Astrocyte (in vitro differentiated cells and primary cell): ENCODE measurements around the gene MYBPHL. TPM values are rescaled to one million over a fixed set of nuclear protein-coding genes. Genes with fewer than 3 reads are reported as not detected.

Source experiments
- DNase-seq: peaks from one replicate; pipeline ENCODE4 v3.0.0-alpha.2; 2010; ENCODE audit warnings: low read depth
- FAIRE-seq: peaks from 2 replicates; lab custom pipeline; 2011; peaks lifted over from hg19 to GRCh38; lab: Jason Lieb, UNC
- H2AFZ ChIP-seq: 2 replicates; pipeline ENCODE4 v1.6.0; 2012; ENCODE audit warnings: low read depth, low read length, inconsistent platforms
- H3K27ac ChIP-seq: 2 replicates; pipeline ENCODE4 v1.5.1; 2011; ENCODE audit warnings: low read depth, low read length, inconsistent platforms
- H3K27me3 ChIP-seq: 2 replicates; pipeline ENCODE4 v1.6.0; 2011; ENCODE audit warnings: low read length, inconsistent platforms; ENCODE audit not compliant: insufficient read depth
- H3K36me3 ChIP-seq: 2 replicates; pipeline ENCODE4 v1.5.1; 2011; ENCODE audit warnings: low read length, inconsistent platforms; ENCODE audit not compliant: insufficient read depth
- H3K4me1 ChIP-seq: 2 replicates; pipeline ENCODE4 v1.5.1; 2011; ENCODE audit warnings: low read length, inconsistent platforms; ENCODE audit not compliant: insufficient read depth
- H3K4me2 ChIP-seq: 2 replicates; pipeline ENCODE4 v1.6.0; 2012; ENCODE audit warnings: low read length, inconsistent platforms
- H3K4me3 ChIP-seq: 2 replicates; pipeline ENCODE4 v1.5.1; 2011; ENCODE audit warnings: low read depth, mild to moderate bottlenecking, low read length, inconsistent platforms; ENCODE audit not compliant: insufficient read depth
- H3K79me2 ChIP-seq: 2 replicates; pipeline ENCODE4 v1.6.0; 2012; ENCODE audit warnings: mild to moderate bottlenecking, low read length, inconsistent platforms; ENCODE audit not compliant: insufficient read depth
- H3K9ac ChIP-seq: 2 replicates; pipeline ENCODE4 v1.6.0; 2012; ENCODE audit warnings: mild to moderate bottlenecking, low read length, inconsistent platforms
- H3K9me3 ChIP-seq: 2 replicates; pipeline ENCODE4 v1.5.1; 2012; ENCODE audit warnings: low read depth, mild to moderate bottlenecking, low read length, inconsistent platforms; ENCODE audit not compliant: insufficient read depth
- H4K20me1 ChIP-seq: 2 replicates; pipeline ENCODE4 v1.6.0; 2012; ENCODE audit warnings: low read length, inconsistent platforms; ENCODE audit not compliant: insufficient read depth
- H3K27ac Mint-ChIP-seq: one replicate; pipeline ENCODE4 v1.8.0; 2021; ENCODE audit warnings: mild to moderate bottlenecking, mixed read lengths; ENCODE audit not compliant: unreplicated experiment
- H3K27me3 Mint-ChIP-seq: one replicate; pipeline ENCODE4 v1.8.0; 2021; ENCODE audit warnings: low read depth, mixed read lengths; ENCODE audit not compliant: unreplicated experiment
- H3K36me3 Mint-ChIP-seq: one replicate; pipeline ENCODE4 v1.8.0; 2021; ENCODE audit warnings: low read depth, mixed read lengths; ENCODE audit not compliant: unreplicated experiment
- H3K4me1 Mint-ChIP-seq: one replicate; pipeline ENCODE4 v1.8.0; 2021; ENCODE audit warnings: low read depth, mixed read lengths; ENCODE audit not compliant: unreplicated experiment
- H3K4me3 Mint-ChIP-seq: one replicate; pipeline ENCODE4 v1.8.0; 2021; ENCODE audit warnings: mild to moderate bottlenecking, moderate library complexity, mixed read lengths; ENCODE audit not compliant: unreplicated experiment
- H3K9me3 Mint-ChIP-seq: one replicate; pipeline ENCODE4 v1.8.0; 2021; ENCODE audit warnings: mild to moderate bottlenecking, mixed read lengths; ENCODE audit not compliant: unreplicated experiment
- EZH2 ChIP-seq: IDR thresholded peaks from 2 replicates; pipeline ENCODE4 v1.6.1; 2012; ENCODE audit warnings: mild to moderate bottlenecking, low read length, inconsistent platforms; ENCODE audit not compliant: insufficient read depth
- total RNA-seq: library from RNA; stranded (reverse); gene quantifications from 2 replicates; pipeline ENCODE4 v1.2.1, GENCODE V29; 2021
- TF ChIP-seq, protein P1 (sequence below): IDR thresholded peaks from 2 replicates; pipeline ENCODE4 v1.5.1; 2011; ENCODE audit warnings: low read depth, mild to moderate bottlenecking, inconsistent platforms, low read length, moderate library complexity; ENCODE audit not compliant: insufficient read depth

The MYBPHL gene
- total RNA-seq, 1 donor from 2014 or later: not detected

- DNase-seq (no peak), FAIRE-seq (no peak)
- Histone ChIP-seq H3K27me3 (no peaks in the 10 kb centered on the region), H3K9ac (no peak overlapping the region), H3K4me1 (peaks cover 13% of the 10 kb centered on the region), H4K20me1 (no peaks in the 10 kb centered on the region), H3K36me3 (no peaks in the 10 kb centered on the region), H2AFZ (no peak overlapping the region), H3K9me3 (no peaks in the 10 kb centered on the region), H3K4me2 (no peak overlapping the region), H3K4me3 (no peak overlapping the region), H3K27ac (no peak overlapping the region), H3K79me2 (peaks cover 2% of the 10 kb centered on the region)
- Mint-ChIP-seq H3K27me3 (peaks cover 6% of the 10 kb centered on the region), H3K4me1 (peaks cover 4% of the 10 kb centered on the region), H3K9me3 (no peaks in the 10 kb centered on the region), H3K36me3 (peaks cover 9% of the 10 kb centered on the region), H3K27ac (no peak overlapping the region), H3K4me3 (no peak overlapping the region)
- TF ChIP-seq EZH2: no peak
- TF ChIP-seq, protein P1, sequence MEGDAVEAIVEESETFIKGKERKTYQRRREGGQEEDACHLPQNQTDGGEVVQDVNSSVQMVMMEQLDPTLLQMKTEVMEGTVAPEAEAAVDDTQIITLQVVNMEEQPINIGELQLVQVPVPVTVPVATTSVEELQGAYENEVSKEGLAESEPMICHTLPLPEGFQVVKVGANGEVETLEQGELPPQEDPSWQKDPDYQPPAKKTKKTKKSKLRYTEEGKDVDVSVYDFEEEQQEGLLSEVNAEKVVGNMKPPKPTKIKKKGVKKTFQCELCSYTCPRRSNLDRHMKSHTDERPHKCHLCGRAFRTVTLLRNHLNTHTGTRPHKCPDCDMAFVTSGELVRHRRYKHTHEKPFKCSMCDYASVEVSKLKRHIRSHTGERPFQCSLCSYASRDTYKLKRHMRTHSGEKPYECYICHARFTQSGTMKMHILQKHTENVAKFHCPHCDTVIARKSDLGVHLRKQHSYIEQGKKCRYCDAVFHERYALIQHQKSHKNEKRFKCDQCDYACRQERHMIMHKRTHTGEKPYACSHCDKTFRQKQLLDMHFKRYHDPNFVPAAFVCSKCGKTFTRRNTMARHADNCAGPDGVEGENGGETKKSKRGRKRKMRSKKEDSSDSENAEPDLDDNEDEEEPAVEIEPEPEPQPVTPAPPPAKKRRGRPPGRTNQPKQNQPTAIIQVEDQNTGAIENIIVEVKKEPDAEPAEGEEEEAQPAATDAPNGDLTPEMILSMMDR: no peak
Observed at GRCh38 chr1:109248444-109248796, 58.4 kb downstream of the MYBPHL start.

DNA sequence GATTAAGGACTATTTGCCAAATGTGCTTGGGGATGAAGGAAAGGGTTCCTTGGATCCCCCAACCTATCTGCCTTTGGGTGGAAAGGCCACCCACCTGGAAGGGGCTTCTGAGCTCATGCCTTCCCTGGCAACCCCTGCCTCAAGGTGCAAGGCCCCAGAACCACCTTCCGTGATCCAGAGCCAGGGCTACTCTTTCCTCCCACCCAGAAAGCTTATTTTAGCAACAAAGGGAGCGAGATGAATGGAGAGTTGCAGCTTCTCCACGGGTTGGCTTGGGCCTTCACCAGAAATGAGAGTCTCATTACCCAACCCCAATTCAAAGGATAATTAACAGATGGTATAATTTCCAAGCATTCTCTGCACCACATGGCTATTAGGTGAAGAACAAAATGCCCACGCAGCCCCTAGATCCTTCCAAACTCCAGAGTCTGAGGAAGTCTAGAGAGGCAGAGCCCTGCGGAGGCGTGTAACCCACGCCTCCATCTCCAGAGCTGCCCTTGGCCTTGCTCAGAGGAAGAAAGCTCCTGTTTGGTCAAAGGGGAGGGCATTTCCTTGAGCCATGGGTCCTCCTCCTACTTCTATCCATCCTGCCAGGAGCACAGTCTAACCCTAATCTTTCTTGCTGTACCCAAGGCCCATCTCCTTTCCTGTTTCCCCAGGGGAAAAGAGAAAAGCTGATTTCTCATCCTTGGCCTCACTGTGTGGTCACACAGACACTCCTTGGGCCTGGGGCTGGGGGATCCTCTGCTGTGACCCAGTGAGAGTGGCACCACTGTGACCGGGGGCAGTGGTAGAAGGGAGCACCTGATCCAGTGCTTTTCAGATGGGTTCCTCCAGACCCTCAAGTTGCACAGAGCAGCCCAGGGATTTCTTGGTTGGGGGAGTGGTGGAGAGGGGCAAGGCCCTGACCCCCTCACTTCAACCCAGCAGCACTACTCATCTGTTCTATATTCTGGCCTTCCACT, 59.1 kb downstream of the MYBPHL start:
- FAIRE-seq: no peak
- no peak overlapping the region for H3K27ac ChIP-seq
- Mint-ChIP-seq H3K9me3 (no peaks in the 10 kb centered on the region), H3K27me3 (peaks cover 6% of the 10 kb centered on the region), H3K4me3 (no peak overlapping the region), H3K36me3 (peaks cover 6% of the 10 kb centered on the region), H3K27ac (no peak overlapping the region), H3K4me1 (peaks cover 8% of the 10 kb centered on the region)
- no peak overlapping the region for H2AFZ ChIP-seq
- H3K36me3 ChIP-seq: no peaks in the 10 kb centered on the region
- no peak overlapping the region for H3K9ac ChIP-seq
- DNase-seq: no peak
- peaks cover 9% of the 10 kb centered on the region for H3K4me1 ChIP-seq
- H3K9me3 ChIP-seq: no peaks in the 10 kb centered on the region
- H3K4me3 ChIP-seq: no peak overlapping the region
- no peak for TF ChIP-seq EZH2
- TF ChIP-seq, protein P1: no peak
- H4K20me1 ChIP-seq: no peaks in the 10 kb centered on the region
- no peaks in the 10 kb centered on the region for H3K27me3 ChIP-seq
- H3K4me2 ChIP-seq: no peak overlapping the region
- peaks cover 2% of the 10 kb centered on the region for H3K79me2 ChIP-seq

DNA sequence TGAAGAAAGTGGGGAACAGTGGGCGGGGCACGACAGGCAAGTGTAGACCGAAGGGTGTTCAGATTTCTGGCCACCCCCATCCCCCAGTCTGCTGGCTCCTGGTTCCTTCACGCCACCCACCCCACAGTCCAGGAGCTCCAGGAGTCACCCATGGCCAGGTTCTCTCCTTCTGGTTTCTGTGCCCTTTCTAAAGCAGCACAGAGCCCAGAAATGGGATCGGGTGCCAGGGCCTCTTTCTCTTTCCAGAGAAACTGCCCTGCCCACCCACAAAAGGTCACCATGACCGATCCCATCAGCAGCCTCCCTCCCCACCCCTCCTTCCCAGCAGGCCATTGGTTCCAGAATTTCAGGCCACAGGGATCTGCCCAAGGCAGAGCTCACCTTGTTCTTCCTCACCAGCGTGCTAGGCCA, 60.7 kb downstream of the MYBPHL start:
- Histone ChIP-seq H3K27me3 (no peaks in the 10 kb centered on the region), H3K4me1 (peaks cover 12% of the 10 kb centered on the region), H3K4me3 (no peak overlapping the region), H3K79me2 (no peaks in the 10 kb centered on the region), H4K20me1 (peaks cover 7% of the 10 kb centered on the region), H3K4me2 (no peak overlapping the region), H3K27ac (no peak overlapping the region), H2AFZ (no peak overlapping the region), H3K9ac (no peak overlapping the region), H3K9me3 (no peaks in the 10 kb centered on the region), H3K36me3 (no peaks in the 10 kb centered on the region)
- Mint-ChIP-seq H3K4me1 (peaks cover 21% of the 10 kb centered on the region), H3K4me3 (no peak overlapping the region), H3K27ac (no peak overlapping the region), H3K27me3 (peaks cover 6% of the 10 kb centered on the region), H3K36me3 (no peaks in the 10 kb centered on the region), H3K9me3 (no peaks in the 10 kb centered on the region)
- FAIRE-seq (no peak), DNase-seq (no peak)
- TF ChIP-seq EZH2: no peak
- TF ChIP-seq, protein P1: no peak
